CD1c-positive myeloid dendritic cell (primary cell): ENCODE results near the gene GJB4.
"Not testable (repeated sequence)": the region's sequence is repeated elsewhere in the genome, so short reads cannot be mapped to it uniquely, and the experiment has no call there.

Source experiments
- DNase-seq: peaks from one replicate; pipeline ENCODE4 v3.0.0-alpha.2; 2016; ENCODE audit errors: extremely low spot score

GJB4 gene

DNA sequence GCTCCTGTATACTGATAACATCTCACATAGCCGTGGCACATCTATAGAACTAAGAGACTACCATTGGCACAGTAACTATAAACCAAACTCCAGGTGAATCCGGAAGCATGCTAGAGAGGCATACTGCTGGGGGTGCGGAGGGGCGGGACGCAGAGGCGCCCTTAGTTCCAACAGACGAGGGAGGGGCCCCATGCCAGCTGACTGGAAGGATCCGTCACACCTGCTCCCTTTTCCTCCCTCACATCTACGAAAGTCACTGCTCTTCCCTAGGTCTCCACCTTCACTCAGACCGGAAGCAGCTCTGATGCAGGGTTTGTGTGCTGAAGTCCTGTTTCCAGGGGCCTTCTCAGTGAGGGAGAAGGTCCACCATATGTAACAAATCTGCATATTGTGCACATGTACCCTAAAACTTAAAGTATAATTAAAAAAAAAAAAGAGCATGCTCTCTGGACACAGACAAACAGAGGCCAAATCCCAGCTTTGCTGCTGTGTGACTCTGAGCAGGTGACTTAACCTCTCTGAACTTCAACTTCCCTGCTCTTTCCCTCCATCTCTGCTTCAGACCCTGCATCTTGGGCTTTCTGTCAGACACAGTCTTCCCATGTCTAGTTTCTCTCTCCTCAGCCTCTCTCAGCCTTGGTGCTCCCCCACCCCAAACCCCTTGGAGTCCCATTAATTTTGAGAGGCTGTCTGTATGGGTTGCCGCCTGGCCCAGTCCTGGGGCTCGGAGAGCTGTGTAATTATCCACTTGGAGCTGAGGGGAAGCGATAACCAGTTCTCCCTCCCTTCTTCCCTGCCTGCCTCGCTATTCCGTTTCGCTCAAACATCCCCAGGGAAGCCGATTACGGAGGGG, 12.5 kb upstream of the GJB4 start:
- DNase-seq = no peak

DNA sequence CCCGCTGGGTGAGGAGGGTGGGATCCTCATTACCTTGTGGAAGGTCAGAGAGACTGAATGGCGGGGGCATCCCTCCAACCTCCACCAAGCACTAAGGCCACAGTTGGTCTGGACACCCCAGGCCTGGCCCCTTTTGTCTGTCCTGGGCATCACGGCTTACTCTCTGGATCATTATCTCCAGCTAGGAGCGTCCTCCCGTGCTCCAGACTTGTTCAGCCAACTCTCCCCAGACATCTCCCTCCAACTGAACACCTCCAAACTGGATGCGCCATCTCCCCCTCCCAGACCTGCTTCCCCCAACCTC, 11.9 kb upstream of the GJB4 start:
- no peak for DNase-seq

DNA sequence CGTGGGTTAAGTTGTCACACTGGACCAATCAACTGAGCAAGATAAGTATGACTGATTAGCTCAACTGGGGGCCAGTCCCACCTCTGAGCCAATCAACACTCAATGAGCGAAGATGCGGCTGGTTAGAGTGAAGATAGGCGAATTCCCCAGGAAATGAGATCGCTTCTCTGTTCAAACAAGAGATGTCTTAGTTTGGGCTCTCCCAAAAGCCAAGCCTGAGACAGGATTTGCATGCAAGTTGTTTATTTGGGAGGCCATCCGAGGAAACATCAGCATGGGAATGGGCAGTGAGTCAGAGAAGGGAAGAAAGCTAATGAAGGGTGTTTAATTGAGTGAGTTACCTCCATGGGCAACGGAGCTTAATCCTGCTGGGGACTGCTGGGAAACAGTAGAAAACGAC, 9.5 kb upstream of the GJB4 start:
- DNase-seq = no peak

DNA sequence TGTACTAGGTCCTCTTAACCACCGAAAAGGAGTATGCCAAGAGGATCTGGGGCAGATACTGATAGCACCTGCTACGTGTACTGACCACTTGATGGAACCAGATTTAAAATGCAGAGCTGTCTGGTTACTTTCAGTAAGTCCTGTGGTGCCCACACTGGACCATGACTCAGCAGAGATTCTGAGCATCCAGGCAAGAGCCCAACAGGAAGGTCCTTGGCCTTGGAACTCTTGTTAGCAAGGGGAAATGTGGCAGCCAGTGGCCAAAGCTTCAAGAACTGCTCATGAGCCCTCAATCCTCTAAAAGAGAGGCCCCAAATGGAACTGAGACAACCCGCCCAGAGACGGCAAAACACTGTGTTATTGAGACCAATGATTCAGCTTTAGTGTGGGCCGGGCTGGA, 8.9 kb upstream of the GJB4 start:
- DNase-seq = no peak

DNA sequence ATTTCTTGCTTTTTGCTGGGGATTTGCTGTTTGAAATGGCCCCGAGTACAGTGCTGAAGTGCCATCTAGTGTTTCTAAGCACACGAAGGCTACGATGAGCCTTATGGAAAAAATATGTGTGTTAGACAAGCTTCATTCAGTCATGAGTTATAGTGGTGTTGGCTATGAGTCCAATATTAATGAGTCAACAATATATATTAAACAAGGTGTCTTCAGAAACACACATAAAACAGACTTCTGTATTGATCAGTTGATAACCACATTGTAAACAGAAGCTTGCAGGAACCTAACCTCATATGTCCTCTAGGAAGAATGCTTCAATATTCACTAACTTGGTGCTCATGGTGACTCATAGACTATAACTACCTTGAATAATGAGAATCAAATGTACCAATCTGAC, 6.4 kb upstream of the GJB4 start:
- DNase-seq = no peak

DNA sequence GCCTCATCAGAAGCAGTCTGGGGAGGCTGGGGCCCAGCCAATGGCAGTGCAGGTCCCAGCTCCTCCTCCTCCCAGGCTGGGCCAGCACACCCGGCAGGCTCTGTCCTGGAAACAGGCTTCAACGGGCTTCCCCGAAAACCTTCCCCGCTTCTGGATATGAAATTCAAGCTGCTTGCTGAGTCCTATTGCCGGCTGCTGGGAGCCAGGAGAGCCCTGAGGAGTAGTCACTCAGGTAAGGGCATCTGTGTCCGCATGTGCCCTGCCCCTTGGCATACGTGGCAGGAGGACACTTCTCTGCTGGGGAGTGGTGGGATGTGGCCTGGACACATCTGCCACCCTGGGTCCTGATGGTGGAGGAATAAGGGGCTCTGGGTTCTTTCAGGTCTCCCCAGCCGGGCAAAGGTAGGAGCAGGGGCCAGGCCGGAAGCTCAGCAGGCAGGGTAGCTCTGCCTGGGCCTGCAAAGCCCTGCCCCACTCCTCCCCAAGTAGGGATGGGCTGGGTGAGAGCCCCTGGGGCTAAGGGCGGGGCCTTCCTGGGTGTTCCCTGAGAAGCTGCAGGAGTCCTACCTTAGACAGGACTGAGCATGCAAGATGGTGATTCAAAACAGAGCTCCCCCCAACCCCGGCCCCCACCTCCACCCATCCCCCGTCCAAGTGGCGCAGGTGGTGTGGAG, 4.4 kb upstream of the GJB4 start, which contains the start of gene GJB5:
Gene GJB5 (plus strand): TSS at position 84 of the 674 bp plus-strand sequence. CDS start 2,284 bp downstream, outside the sequence.
- DNase-seq = no peak

DNA sequence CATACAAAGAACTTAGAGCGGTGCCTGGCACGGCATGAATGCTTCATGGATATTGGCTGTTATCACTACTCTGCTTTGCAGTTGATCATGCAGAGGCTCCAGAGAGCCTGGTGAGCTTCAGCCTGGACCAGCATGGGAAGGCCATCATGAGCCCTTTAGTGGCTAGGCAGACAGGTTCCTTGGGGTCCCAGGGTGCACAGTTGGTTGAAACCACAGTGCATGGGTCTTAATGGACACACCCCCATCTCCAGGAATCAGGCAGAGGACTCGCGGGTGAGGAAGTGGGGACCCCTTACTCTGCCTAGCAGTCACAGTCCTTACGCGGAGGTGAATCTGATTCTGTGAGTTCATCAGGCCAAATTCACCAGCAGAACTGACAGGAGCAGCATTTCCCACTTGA, 3.6 kb upstream of the GJB4 start:
- no peak for DNase-seq

DNA sequence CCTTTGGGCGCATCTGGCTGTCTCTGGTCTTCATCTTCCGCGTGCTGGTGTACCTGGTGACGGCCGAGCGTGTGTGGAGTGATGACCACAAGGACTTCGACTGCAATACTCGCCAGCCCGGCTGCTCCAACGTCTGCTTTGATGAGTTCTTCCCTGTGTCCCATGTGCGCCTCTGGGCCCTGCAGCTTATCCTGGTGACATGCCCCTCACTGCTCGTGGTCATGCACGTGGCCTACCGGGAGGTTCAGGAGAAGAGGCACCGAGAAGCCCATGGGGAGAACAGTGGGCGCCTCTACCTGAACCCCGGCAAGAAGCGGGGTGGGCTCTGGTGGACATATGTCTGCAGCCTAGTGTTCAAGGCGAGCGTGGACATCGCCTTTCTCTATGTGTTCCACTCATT, 2.2 kb upstream of the GJB4 start:
- DNase-seq = no peak

DNA sequence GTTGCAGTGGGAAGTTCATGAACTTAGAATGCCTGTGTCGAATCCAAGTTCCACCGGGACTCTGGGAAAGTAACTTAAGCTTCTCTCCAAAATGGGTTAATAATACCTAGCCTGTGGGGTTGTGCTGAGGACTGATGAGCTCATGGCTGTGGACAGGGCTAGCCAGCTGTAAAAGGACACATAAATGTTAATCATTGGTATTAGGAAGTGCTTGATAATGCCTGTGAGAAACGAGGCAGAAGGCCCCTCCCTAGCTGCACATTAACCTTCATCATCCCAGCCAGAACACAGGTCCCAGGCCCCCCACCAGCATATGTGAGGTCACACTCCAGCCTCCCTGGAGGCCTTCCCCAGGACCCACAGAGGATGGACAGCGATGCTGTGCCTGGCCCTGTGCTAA, 789 bp upstream of the GJB4 start:
- DNase-seq = no peak

DNA sequence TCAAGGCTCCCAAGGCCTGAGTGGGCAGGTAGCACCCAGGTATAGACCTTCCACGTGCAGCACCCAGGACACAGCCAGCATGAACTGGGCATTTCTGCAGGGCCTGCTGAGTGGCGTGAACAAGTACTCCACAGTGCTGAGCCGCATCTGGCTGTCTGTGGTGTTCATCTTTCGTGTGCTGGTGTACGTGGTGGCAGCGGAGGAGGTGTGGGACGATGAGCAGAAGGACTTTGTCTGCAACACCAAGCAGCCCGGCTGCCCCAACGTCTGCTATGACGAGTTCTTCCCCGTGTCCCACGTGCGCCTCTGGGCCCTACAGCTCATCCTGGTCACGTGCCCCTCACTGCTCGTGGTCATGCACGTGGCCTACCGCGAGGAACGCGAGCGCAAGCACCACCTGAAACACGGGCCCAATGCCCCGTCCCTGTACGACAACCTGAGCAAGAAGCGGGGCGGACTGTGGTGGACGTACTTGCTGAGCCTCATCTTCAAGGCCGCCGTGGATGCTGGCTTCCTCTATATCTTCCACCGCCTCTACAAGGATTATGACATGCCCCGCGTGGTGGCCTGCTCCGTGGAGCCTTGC, 1.7 kb downstream of the GJB4 start:
- DNase-seq = no peak

DNA sequence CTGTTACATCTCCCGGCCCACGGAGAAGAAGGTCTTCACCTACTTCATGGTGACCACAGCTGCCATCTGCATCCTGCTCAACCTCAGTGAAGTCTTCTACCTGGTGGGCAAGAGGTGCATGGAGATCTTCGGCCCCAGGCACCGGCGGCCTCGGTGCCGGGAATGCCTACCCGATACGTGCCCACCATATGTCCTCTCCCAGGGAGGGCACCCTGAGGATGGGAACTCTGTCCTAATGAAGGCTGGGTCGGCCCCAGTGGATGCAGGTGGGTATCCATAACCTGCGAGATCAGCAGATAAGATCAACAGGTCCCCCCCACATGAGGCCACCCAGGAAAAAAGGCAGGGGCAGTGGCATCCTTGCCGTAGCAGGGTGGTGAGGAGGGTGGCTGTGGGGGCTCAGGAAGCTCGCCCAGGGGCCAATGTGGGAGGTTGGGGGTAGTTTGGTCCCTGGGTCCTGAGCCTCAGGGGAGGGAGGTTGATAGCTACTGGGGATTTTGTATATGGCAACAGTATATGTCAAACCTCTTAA, 2.3 kb downstream of the GJB4 start:
- DNase-seq = no peak

DNA sequence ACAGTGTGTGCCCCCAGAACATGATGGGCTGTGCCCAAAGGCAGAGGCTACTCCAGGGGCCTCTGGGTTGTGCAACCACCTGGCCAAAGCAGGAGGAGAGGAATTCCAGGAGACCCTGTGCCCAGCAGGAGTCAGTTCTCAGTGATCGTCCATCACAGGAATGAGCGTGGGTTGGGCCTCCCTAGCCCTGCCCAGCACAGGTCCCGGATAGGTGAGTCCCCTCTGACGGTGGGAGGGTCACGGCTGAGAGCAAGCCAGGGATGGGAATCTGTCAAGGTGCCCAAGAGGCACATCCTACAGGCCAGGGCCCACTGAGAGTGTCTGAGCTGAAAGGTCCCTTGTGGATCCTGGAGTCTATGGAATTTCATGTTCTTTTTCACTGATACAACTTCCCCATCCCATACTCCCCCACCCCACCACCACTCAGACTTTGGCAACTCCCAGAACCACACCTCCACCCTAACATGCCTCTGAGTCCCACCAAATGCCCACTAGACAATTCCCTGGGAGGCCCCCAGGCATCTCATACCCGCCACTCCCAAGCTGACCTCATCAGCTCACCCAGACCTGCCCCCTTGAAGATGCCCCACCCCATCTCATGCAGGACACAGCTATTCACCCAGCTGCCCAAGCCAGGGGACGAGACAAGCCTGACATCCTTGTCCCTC, 3.1 kb downstream of the GJB4 start:
- no peak for DNase-seq

DNA sequence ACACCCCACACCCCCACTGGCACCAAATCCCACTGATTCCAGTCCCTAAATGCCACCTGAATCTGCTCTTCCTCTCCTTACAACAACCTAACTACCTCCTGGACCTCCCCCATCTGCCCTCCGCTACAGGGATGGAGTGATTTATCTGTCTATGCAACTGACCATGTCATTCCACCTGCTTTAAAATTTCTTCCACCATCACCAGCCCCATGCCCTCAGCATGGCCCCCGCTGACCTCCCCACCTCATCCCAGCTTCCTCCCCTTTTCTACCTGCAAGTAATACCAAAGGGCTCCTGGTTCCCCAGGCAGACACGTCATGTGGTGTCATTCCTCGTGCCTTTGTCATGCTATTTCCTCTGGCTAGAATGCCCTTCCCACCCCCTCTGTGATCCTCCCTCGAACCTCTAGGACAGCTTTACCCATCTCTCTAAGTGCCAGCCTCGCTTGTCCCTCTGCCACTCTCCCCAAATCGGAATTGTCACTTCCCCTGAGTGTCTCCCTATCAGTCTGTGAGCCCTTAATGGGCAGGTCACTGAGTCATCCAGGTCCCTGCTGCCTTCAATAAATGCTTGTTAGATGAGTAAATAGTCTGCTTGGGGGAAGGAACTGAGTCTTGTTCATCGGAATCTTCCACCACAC, 3.7 kb downstream of the GJB4 start:
- no peak for DNase-seq

DNA sequence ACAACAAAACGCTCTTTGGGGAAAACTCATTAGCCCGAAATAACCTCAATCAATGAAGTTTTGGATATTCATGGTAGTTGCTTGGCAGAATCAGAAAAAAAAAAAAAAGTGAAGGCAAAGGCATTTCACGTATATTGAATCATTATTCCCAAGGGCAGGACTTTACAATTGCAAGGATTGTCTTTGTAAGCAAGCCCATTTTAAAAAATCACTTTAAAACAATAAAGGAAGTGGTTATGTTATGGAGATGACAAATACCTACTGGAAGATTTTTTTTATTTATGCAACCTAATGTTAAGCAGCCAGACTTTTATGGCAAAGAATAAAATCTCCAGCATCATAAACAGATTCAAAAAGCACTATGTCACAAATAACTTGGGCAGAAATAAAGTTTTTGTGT, 9.3 kb downstream of the GJB4 start:
- DNase-seq = no peak

DNA sequence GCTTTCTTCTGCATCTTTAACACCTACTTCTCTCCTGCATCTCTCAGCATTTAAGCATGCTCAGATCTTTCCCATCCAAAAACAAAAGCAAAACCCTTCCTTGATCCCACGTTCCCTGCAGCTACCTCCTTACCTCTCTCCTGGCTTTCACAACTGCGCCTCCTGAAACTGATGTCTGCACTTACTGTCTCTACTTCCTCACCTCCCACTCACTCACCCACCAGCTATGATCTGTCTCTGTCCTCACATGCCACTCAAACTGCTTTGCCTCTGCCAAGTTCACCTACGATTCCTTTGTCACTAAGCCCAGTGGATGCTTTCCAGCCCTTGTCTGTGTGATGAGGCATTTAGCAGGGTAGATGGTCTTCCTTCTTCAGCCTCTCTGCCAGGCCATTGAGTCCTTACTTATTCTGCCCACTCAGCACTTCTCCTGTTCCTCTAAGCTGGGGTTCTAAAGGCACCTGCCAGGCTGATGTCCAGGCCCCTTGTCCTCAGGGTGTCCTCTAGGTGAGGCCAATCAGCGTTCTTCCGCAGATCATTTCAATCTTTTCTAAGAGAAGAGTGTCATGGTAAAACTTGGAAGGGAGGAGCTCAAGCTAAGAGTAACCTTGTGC, 11.5 kb downstream of the GJB4 start:
- DNase-seq = peak; percentile 29

DNA sequence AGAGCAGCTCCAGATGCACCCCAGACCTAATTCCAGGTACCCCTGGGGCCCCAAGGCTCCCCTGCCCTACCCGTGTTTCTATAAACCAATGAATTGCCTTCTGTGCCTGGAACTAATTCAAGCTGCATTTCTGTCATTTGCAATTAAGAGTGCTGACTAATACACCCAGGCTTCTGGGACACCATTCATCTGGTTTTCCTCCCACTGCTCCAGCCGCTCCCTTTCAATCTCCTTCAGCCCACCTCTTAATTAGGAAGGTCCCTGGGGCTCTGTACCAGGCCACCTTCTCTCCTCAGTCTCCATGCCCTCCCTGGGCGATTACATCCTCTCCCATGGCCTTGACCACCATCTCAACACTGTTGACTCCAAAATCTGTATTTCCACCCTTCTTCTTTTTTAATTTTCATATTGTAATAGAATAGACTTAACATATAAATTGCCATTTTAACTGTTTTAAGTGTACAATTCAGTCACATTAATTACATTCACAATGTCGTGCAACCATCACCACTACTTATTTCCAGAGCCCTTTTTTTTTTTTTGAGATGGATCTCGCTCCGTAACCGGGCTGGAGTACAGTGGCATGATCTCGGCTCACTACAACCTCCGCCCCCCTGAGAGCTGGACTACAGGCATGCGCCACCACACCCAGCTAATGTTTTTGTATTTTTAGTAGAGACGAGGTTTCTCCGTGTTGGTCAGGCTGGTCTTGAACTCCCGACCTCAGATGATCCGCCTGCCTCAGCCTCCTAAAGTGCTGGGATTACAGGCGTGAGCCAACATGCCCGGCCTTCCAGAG, 12.2 kb downstream of the GJB4 start:
- DNase-seq = no peak

DNA sequence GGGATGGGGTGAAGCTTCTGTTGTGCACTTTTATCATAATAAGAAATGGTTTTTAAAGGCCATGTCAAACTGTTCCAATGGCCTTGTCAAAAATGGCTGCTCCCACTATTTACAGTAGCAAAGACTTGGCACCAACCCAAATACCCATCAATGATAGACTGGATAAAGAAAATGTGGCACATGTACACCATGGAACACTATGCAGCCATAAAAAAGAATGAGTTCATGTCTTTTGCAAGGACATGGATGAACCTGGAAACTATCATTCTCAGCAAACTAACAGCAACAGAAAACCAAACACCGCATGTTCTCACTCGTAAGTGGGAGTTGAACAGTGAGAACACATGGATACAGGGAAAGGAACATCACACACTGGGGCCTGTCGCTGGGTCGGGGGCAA, 13.6 kb downstream of the GJB4 start:
- DNase-seq = not testable (repeated sequence)

DNA sequence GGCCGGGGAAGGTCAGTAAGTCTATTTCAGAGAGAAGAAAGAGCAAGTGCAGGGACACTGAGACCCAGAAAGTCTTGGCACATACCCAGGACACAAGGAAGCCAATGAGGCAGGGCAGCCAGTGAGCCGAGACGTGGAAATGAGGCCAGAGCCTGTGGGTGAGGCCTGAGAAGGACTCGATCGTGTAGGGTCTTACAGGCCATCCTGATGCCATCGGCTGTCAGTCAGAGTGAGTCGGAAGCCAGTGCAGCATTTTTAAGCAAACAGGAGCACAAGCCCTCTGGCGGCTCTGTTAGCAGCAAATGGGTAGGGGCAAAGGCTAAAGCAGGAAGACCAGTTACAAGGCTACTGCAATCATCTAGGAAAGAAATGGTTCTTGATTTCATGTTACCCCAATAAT, 15.4 kb downstream of the GJB4 start:
- DNase-seq = no peak

DNA sequence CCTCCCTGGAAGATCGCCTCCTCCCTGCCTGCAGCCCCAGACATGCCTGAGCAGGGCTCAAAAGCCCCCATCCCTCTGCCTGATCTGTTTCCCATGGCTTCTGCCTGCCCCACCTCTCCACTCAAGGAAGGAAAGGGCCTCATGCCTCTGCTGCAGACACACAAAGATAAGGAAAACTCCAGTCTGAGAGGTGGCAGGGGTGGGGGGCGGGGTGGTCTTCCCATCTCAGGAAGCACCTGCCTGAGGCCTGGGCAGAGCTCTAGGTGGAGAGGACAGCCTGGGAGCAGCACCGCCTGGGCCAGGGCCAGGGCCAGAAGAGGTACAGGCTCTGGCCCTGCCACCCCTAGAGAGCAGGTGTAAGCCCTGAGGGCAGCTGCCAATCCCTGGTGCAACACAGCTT, 17.4 kb downstream of the GJB4 start:
- DNase-seq = no peak

DNA sequence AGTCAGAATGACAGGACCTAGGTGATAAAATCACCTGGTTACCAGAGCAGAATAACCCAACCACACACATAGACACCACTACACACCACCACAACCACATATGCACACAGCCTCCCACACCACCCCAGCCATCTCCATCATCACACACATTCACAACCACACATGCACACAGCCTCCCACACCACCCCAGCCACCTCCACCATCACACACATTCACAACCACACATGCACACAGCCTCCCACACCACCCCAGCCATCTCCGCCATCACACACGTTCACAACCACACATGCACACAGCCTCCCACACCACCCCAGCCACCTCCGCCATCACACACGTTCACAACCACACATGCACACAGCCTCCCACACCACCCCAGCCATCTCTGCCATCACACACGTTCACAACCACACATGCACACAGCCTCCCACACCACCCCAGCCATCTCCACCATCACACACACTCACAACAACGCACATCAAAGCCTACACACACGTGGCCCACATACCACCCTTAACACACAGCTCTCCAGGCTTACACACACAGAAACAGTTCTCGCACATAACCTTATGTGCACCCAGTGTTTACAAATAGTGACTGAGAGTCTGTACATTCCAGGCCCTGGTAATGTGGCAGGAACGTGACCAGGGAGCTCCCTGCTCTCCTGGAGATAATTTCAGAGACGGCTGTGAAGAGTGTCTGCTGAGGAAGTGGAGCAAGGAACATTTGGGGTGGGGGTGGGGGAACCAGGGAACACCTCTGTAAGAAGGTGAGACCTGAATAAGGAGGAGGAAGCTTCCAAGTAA, 18.2 kb downstream of the GJB4 start:
- DNase-seq = no peak
